ENCODE measurements around the gene CCDC148. TPM values are rescaled to one million over a fixed set of nuclear protein-coding genes. Genes with fewer than 3 reads are reported as not detected.

Gene CCDC148
- total RNA-seq, 1 experiment from 2014 or later: 2.1 TPM

GRCh38 chr2:158467248-158467647 lies 10.7 kb upstream of the CCDC148 start (continued):
- TF ChIP-seq E2F5 (CRISPR knock-in tag; IDR thresholded peaks at IDR 0.05) (no peak), ZBTB21 (CRISPR knock-in tag; IDR thresholded peaks at IDR 0.05; ENCODE audit: borderline replicate concordance) (no peak), ATF1 (CRISPR knock-in tag; IDR thresholded peaks at IDR 0.05) (no peak)

GRCh38 chr2:158464426-158465281 lies 8.1 kb upstream of the CCDC148 start:
- TF ChIP-seq ZNF317 (CRISPR knock-in tag; IDR thresholded peaks at IDR 0.05; ENCODE audit: borderline replicate concordance, low read depth): no peak
- no peak for TF ChIP-seq ATF1 (CRISPR knock-in tag; IDR thresholded peaks at IDR 0.05)
- no peak for TF ChIP-seq MXD4 (CRISPR knock-in tag; IDR thresholded peaks at IDR 0.05; ENCODE audit: borderline replicate concordance)
- no peak for TF ChIP-seq HMGXB4 (CRISPR knock-in tag; IDR thresholded peaks at IDR 0.05)
- TF ChIP-seq CTCF (IDR thresholded peaks at IDR 0.05): peak; percentile 30; the same call in 1 of the 2 replicates
- TF ChIP-seq NFE2L1 (CRISPR knock-in tag; IDR thresholded peaks at IDR 0.05): no peak
- TF ChIP-seq GABPB1 (CRISPR knock-in tag; IDR thresholded peaks at IDR 0.05): no peak
- Mint-ChIP-seq H3K9me3 (no peaks in the 10 kb centered on the region; the same call in 1 of the 2 replicates), H3K27ac (no peak overlapping the region), H3K36me3 (no peaks in the 10 kb centered on the region), H3K4me1 (peaks cover 38% of the 10 kb centered on the region), H3K27me3 (ENCODE audit: low read depth) (no peaks in the 10 kb centered on the region), H3K4me3 (no peak overlapping the region)
- ChIA-PET POLR2A (no interaction called here), CTCF (interaction anchor here (0.7 to 1.5 kb wide), 4 partner anchors 9 to 280 kb away, joined by 3 to 6 read pairs (median 3); partner anchors contain the start of genes CCDC148 and PKP4)
- peak; percentile 84 for ATAC-seq
- DNase-seq (ENCODE audit: low spot score): no peak

- Mint-ChIP-seq H3K36me3 (no peaks in the 10 kb centered on the region), H3K4me3 (no peak overlapping the region), H3K27ac (peak overlapping the region; percentile 74), H3K9me3 (no peaks in the 10 kb centered on the region; the same call in 1 of the 2 replicates), H3K27me3 (ENCODE audit: low read depth) (no peaks in the 10 kb centered on the region), H3K4me1 (peaks cover 47% of the 10 kb centered on the region)
- TF ChIP-seq EMX1 (CRISPR knock-in tag; IDR thresholded peaks at IDR 0.05) (no peak), TEAD1 (CRISPR knock-in tag; IDR thresholded peaks at IDR 0.05) (no peak), ZNF423 (CRISPR knock-in tag; IDR thresholded peaks at IDR 0.05) (no peak), NR3C1 (CRISPR knock-in tag; conservative IDR thresholded peaks at IDR 0.05; ENCODE audit: low read depth) (no peak), NFE2L1 (CRISPR knock-in tag; IDR thresholded peaks at IDR 0.05) (no peak), JAZF1 (CRISPR knock-in tag; IDR thresholded peaks at IDR 0.05) (no peak), ATF6 (CRISPR knock-in tag; IDR thresholded peaks at IDR 0.05) (no peak), CREM (CRISPR knock-in tag; IDR thresholded peaks at IDR 0.05) (no peak), MLX (CRISPR knock-in tag; IDR thresholded peaks at IDR 0.05) (no peak), FOXP1 (CRISPR knock-in tag; IDR thresholded peaks at IDR 0.05; ENCODE audit: borderline replicate concordance) (no peak), CREB1 (CRISPR knock-in tag; IDR thresholded peaks at IDR 0.05) (no peak), RELA (CRISPR knock-in tag; IDR thresholded peaks at IDR 0.05; ENCODE audit: borderline replicate concordance) (no peak), ZNF396 (CRISPR knock-in tag; IDR thresholded peaks at IDR 0.05; ENCODE audit: borderline replicate concordance) (no peak), IRF2 (CRISPR knock-in tag; IDR thresholded peaks at IDR 0.05; ENCODE audit: borderline replicate concordance, low read depth) (no peak), ELF4 (CRISPR knock-in tag; IDR thresholded peaks at IDR 0.05; ENCODE audit: low read depth) (no peak), E2F5 (CRISPR knock-in tag; IDR thresholded peaks at IDR 0.05) (no peak), ZNF232 (CRISPR knock-in tag; IDR thresholded peaks at IDR 0.05) (no peak)
- ChIA-PET POLR2A (no interaction called here), CTCF (interaction anchor here (1.2 to 1.3 kb wide), 3 partner anchors 10 to 291 kb away, joined by 3 to 14 read pairs (median 3); no protein-coding TSS in a partner anchor)
- ATAC-seq (no peak), DNase-seq (ENCODE audit: low spot score) (no peak)
Observed at GRCh38 chr2:158463496-158464095, 7.0 kb upstream of the CCDC148 start.
